ENCODE results near the gene CAMK4.
"Not testable (repeated sequence)": the region's sequence is repeated elsewhere in the genome, so short reads cannot be mapped to it uniquely, and the experiment has no call there.

Gene CAMK4

DNA sequence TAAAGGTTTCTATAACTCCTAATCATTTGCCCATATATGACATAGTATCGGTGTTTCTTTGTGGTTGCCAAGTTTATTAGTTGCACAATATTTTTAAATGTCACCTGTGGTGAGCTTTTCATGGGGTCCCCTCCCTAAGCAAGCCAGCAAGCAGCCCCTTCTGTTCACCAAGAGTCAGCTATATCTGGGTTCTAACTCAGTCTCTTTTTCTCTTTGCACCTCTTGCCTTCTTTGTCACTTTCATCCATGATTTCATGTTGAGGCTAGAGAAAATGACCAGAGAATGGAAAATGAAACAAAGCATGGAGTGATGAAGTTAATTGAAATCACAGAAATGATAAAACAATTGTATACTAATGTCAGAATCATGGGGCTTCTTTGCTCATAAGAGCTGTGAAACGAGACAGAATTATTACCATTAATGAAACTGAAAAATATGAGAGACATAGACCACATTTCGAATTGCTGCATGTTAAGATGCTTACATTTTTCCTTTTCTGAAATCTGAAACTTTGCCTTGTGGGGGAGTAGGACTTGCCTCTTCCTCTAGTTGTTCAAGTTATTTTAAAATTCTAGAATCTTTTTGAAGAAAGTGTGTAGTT, 75.7 kb downstream of the CAMK4 start:
- TF ChIP-seq, protein P1, sequence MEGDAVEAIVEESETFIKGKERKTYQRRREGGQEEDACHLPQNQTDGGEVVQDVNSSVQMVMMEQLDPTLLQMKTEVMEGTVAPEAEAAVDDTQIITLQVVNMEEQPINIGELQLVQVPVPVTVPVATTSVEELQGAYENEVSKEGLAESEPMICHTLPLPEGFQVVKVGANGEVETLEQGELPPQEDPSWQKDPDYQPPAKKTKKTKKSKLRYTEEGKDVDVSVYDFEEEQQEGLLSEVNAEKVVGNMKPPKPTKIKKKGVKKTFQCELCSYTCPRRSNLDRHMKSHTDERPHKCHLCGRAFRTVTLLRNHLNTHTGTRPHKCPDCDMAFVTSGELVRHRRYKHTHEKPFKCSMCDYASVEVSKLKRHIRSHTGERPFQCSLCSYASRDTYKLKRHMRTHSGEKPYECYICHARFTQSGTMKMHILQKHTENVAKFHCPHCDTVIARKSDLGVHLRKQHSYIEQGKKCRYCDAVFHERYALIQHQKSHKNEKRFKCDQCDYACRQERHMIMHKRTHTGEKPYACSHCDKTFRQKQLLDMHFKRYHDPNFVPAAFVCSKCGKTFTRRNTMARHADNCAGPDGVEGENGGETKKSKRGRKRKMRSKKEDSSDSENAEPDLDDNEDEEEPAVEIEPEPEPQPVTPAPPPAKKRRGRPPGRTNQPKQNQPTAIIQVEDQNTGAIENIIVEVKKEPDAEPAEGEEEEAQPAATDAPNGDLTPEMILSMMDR (IDR thresholded peaks at IDR 0.05; ENCODE audit: low read depth, low read length) = no peak
- TF ChIP-seq EZH2phosphoT487 (IDR thresholded peaks at IDR 0.05; ENCODE audit: low read depth) = no peak
- Histone ChIP-seq H2AFZ (ENCODE audit: low read depth, low read length) (no peak overlapping the region), H3K9me3 (ENCODE audit: insufficient read depth, low read length) (peaks cover 16% of the 10 kb centered on the region; the same call in 1 of the 2 replicates), H3K36me3 (replicated peaks; ENCODE audit: low read depth, low read length) (peaks cover 49% of the 10 kb centered on the region), H3K4me3 (ENCODE audit: low read length) (no peak overlapping the region), H3K79me2 (ENCODE audit: low read length) (peaks cover 57% of the 10 kb centered on the region), H4K20me1 (ENCODE audit: insufficient read depth, low read length) (0 out of 2 replicates have a peak, but pooled peaks cover 11% of the 10 kb centered on the region), H3K27ac (ENCODE audit: low read length) (no peak overlapping the region), H3K4me1 (ENCODE audit: low read length) (no peaks in the 10 kb centered on the region), H3K27me3 (ENCODE audit: low read depth, low read length) (no peaks in the 10 kb centered on the region), H3K9ac (ENCODE audit: low read length) (no peak overlapping the region), H3K4me2 (ENCODE audit: low read length) (no peak overlapping the region)

DNA sequence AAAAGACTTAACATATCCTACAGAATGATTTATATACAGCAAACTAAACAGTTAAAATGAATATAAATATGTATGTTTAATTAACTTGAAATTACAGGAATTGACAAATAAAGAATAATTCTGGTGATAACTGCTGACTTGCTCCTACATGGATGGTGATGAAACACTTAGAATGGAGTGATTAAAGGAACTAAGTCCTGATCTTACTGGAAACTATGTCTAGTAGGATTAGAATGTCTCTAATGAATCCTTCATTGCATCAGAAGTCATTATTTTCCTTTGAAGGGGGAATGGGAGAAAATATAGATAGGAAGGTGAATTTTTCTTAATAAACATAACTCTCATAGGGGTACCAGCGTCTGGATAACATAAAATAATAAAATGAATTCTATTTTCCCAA, 77.1 kb downstream of the CAMK4 start:
- Histone ChIP-seq H3K27ac (ENCODE audit: low read length) (no peak overlapping the region), H4K20me1 (ENCODE audit: insufficient read depth, low read length) (0 out of 2 replicates have a peak, but pooled peaks cover 3% of the 10 kb centered on the region), H3K36me3 (replicated peaks; ENCODE audit: low read depth, low read length) (peaks cover 49% of the 10 kb centered on the region), H3K4me2 (ENCODE audit: low read length) (no peak overlapping the region), H2AFZ (ENCODE audit: low read depth, low read length) (no peak overlapping the region), H3K4me1 (ENCODE audit: low read length) (no peaks in the 10 kb centered on the region), H3K9me3 (ENCODE audit: insufficient read depth, low read length) (peaks cover 16% of the 10 kb centered on the region; the same call in 1 of the 2 replicates), H3K79me2 (ENCODE audit: low read length) (peaks cover 44% of the 10 kb centered on the region), H3K9ac (ENCODE audit: low read length) (no peak overlapping the region), H3K4me3 (ENCODE audit: low read length) (no peak overlapping the region), H3K27me3 (ENCODE audit: low read depth, low read length) (no peaks in the 10 kb centered on the region)
- TF ChIP-seq, protein P1 (IDR thresholded peaks at IDR 0.05; ENCODE audit: low read depth, low read length) = no peak
- no peak for TF ChIP-seq EZH2phosphoT487 (IDR thresholded peaks at IDR 0.05; ENCODE audit: low read depth)

GRCh38 chr5:111302043-111302442, 77.9 kb downstream of the CAMK4 start:
- not testable (repeated sequence) for H3K9ac ChIP-seq (ENCODE audit: low read length); H2AFZ ChIP-seq (ENCODE audit: low read depth, low read length)

DNA sequence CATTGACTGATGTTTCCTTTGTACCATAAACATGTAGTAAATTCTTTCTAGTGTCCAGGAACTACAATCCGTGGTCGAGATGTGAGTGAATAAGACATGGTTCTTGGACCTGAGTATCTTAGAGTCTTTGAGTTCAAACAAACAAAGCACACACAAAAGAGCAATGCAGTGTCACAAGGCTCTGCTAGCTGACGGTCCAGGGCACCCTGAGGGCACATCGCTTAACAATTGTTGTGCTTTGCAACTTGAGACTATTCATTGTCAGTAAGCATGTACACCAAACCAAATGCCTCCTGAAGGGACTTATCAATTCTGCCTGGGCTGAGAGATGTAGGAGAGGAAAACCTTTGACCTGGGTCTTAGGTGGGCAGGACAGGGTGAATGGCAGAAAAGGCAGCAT, 84.8 kb downstream of the CAMK4 start:
- H4K20me1 ChIP-seq (ENCODE audit: insufficient read depth, low read length) = peaks cover 52% of the 10 kb centered on the region
- no peak overlapping the region for H3K4me3 ChIP-seq (ENCODE audit: low read length)
- H3K27me3 ChIP-seq (ENCODE audit: low read depth, low read length) = no peaks in the 10 kb centered on the region
- no peaks in the 10 kb centered on the region for H3K4me1 ChIP-seq (ENCODE audit: low read length)
- no peak overlapping the region for H3K9ac ChIP-seq (ENCODE audit: low read length)
- H3K9me3 ChIP-seq (ENCODE audit: insufficient read depth, low read length) = no peaks in the 10 kb centered on the region
- H3K27ac ChIP-seq (ENCODE audit: low read length) = no peak overlapping the region
- H3K79me2 ChIP-seq (ENCODE audit: low read length) = peaks cover 52% of the 10 kb centered on the region
- H3K4me2 ChIP-seq (ENCODE audit: low read length) = no peak overlapping the region
- no peaks in the 10 kb centered on the region for H3K36me3 ChIP-seq (replicated peaks; ENCODE audit: low read depth, low read length)
- TF ChIP-seq, protein P1 (IDR thresholded peaks at IDR 0.05; ENCODE audit: low read depth, low read length) = no peak
- TF ChIP-seq EZH2phosphoT487 (IDR thresholded peaks at IDR 0.05; ENCODE audit: low read depth) = no peak
- H2AFZ ChIP-seq (ENCODE audit: low read depth, low read length) = no peak overlapping the region

More at GRCh38 chr5:111302043-111302442, 77.9 kb downstream of the CAMK4 start:
- H4K20me1 ChIP-seq (ENCODE audit: insufficient read depth, low read length); H3K4me3 ChIP-seq (ENCODE audit: low read length); H3K4me1 ChIP-seq (ENCODE audit: low read length); H3K4me2 ChIP-seq (ENCODE audit: low read length); H3K27me3 ChIP-seq (ENCODE audit: low read depth, low read length); H3K27ac ChIP-seq (ENCODE audit: low read length): not testable (repeated sequence)
- Histone ChIP-seq H3K79me2 (ENCODE audit: low read length) (peaks cover 38% of the 10 kb centered on the region), H3K36me3 (replicated peaks; ENCODE audit: low read depth, low read length) (peaks cover 47% of the 10 kb centered on the region), H3K9me3 (ENCODE audit: insufficient read depth, low read length) (peaks cover 16% of the 10 kb centered on the region; the same call in 1 of the 2 replicates)

All from OCI-LY3 (cell line).